T-helper 17 cell (primary cell): ENCODE measurements around the gene XXYLT1. TPM values are rescaled to one million over a fixed set of nuclear protein-coding genes. Genes with fewer than 3 reads are reported as not detected.
"Not testable (repeated sequence)": the region's sequence is repeated elsewhere in the genome, so short reads cannot be mapped to it uniquely, and the experiment has no call there.

Source experiments
- ATAC-seq: fragments of 150-1000 bp; cut with Tn5 transposase; 2 replicates; pipeline ENCODE4 v1.10.0; 2021; ENCODE audit warnings: mild to moderate bottlenecking, moderate library complexity
- DNase-seq, 3 donors: peaks; one replicate each; pipeline versions ENCODE4 v3.0.0 to v3.0.0-alpha.2; 2020 to 2021
- H3K9me3 ChIP-seq: one replicate; pipeline ENCODE4 v1.7.0; 2013; ENCODE audit warnings: low read length, mild to moderate bottlenecking; ENCODE audit not compliant: control insufficient read depth, poor library complexity, severe bottlenecking
- H3K27ac Mint-ChIP-seq: one replicate; pipeline ENCODE4 v1.8.0; 2022; ENCODE audit warnings: mild to moderate bottlenecking, moderate library complexity, mixed read lengths
- H3K27me3 Mint-ChIP-seq: one replicate; pipeline ENCODE4 v1.8.0; 2022; ENCODE audit warnings: mixed read lengths
- H3K36me3 Mint-ChIP-seq: one replicate; pipeline ENCODE4 v1.8.0; 2022; ENCODE audit warnings: low read depth, mixed read lengths
- H3K4me1 Mint-ChIP-seq: one replicate; pipeline ENCODE4 v1.8.0; 2022; ENCODE audit warnings: mild to moderate bottlenecking, mixed read lengths
- H3K4me3 Mint-ChIP-seq: one replicate; pipeline ENCODE4 v1.8.0; 2022; ENCODE audit warnings: mild to moderate bottlenecking, moderate library complexity, mixed read lengths
- total RNA-seq, 4 donors: library from RNA in 2 of 4; stranded (reverse) in 2 of 4; gene quantifications; one replicate each; pipeline ENCODE4 v1.2.3 and lab custom pipeline; 2022 to 2026

The XXYLT1 gene
- total RNA-seq, 2 donors from 2014 or later = 7.6 to 7.7 TPM

- H3K27ac Mint-ChIP-seq = no peak overlapping the region
- H3K4me3 Mint-ChIP-seq = no peak overlapping the region
- peaks cover 5% of the 10 kb centered on the region for H3K4me1 Mint-ChIP-seq
- ATAC-seq (no peak), DNase-seq (no peak)
- no peaks in the 10 kb centered on the region for H3K36me3 Mint-ChIP-seq
- H3K27me3 Mint-ChIP-seq = no peaks in the 10 kb centered on the region
- H3K9me3 ChIP-seq = no peaks in the 10 kb centered on the region
Measured at GRCh38 chr3:195111766-195112165, 159.2 kb downstream of the XXYLT1 start.

GRCh38 chr3:195111319-195111705 is 159.6 kb downstream of the XXYLT1 start:
- H3K4me1 Mint-ChIP-seq = peaks cover 2% of the 10 kb centered on the region
- ATAC-seq (no peak), DNase-seq (no peak)
- no peak overlapping the region for H3K4me3 Mint-ChIP-seq
- no peak overlapping the region for H3K27ac Mint-ChIP-seq
- no peaks in the 10 kb centered on the region for H3K27me3 Mint-ChIP-seq
- H3K36me3 Mint-ChIP-seq = no peaks in the 10 kb centered on the region
- H3K9me3 ChIP-seq = no peaks in the 10 kb centered on the region

GRCh38 chr3:195110647-195111318 is 160.2 kb downstream of the XXYLT1 start:
- DNase-seq = no peak
- H3K27me3 Mint-ChIP-seq = no peaks in the 10 kb centered on the region

GRCh38 chr3:195109098-195109657 is 161.8 kb downstream of the XXYLT1 start:
- no peak for DNase-seq
- Mint-ChIP-seq H3K4me3 (no peak overlapping the region), H3K36me3 (no peaks in the 10 kb centered on the region), H3K4me1 (peaks cover 4% of the 10 kb centered on the region), H3K27me3 (no peaks in the 10 kb centered on the region), H3K27ac (no peak overlapping the region)
- no peak for ATAC-seq
- no peaks in the 10 kb centered on the region for H3K9me3 ChIP-seq

More at GRCh38 chr3:195110647-195111318, 160.2 kb downstream of the XXYLT1 start:
- Mint-ChIP-seq H3K4me1 (peaks cover 4% of the 10 kb centered on the region), H3K4me3 (no peak overlapping the region), H3K36me3 (no peaks in the 10 kb centered on the region), H3K27ac (no peak overlapping the region)
- no peak for ATAC-seq
- no peaks in the 10 kb centered on the region for H3K9me3 ChIP-seq

GRCh38 chr3:195107593-195107992 is 163.4 kb downstream of the XXYLT1 start:
- no peak overlapping the region for H3K4me3 Mint-ChIP-seq
- H3K36me3 Mint-ChIP-seq = no peaks in the 10 kb centered on the region
- H3K27me3 Mint-ChIP-seq = no peaks in the 10 kb centered on the region
- peaks cover 7% of the 10 kb centered on the region for H3K4me1 Mint-ChIP-seq
- no peak overlapping the region for H3K27ac Mint-ChIP-seq
- no peaks in the 10 kb centered on the region for H3K9me3 ChIP-seq
- DNase-seq = no peak
- no peak for ATAC-seq

- H3K9me3 ChIP-seq, ATAC-seq, H3K27ac Mint-ChIP-seq, DNase-seq, H3K4me1 Mint-ChIP-seq, H3K4me3 Mint-ChIP-seq, H3K36me3 Mint-ChIP-seq, H3K27me3 Mint-ChIP-seq: not testable (repeated sequence)
Measured at GRCh38 chr3:195107031-195107430, 163.9 kb downstream of the XXYLT1 start.

- no peaks in the 10 kb centered on the region for H3K36me3 Mint-ChIP-seq
- peak; percentile 97 for ATAC-seq
- no peaks in the 10 kb centered on the region for H3K27me3 Mint-ChIP-seq
- peak; percentile 53 to 74 (median 62) for DNase-seq
- peaks cover 9% of the 10 kb centered on the region for H3K4me1 Mint-ChIP-seq
- H3K27ac Mint-ChIP-seq = no peak overlapping the region
- H3K9me3 ChIP-seq = no peaks in the 10 kb centered on the region
- H3K4me3 Mint-ChIP-seq = peak overlapping the region; percentile 68
Measured at GRCh38 chr3:195106418-195106906, 164.5 kb downstream of the XXYLT1 start.

- H3K9me3 ChIP-seq = no peaks in the 10 kb centered on the region
- ATAC-seq (no peak), DNase-seq (no peak)
- H3K27ac Mint-ChIP-seq = peak overlapping the region; percentile 34
- no peaks in the 10 kb centered on the region for H3K27me3 Mint-ChIP-seq
- H3K36me3 Mint-ChIP-seq = no peaks in the 10 kb centered on the region
- peaks cover 9% of the 10 kb centered on the region for H3K4me1 Mint-ChIP-seq
- H3K4me3 Mint-ChIP-seq = peak overlapping the region; percentile 68
Measured at GRCh38 chr3:195105841-195106417, 165.0 kb downstream of the XXYLT1 start.

- no peaks in the 10 kb centered on the region for H3K9me3 ChIP-seq
- peak overlapping the region; percentile 34 for H3K27ac Mint-ChIP-seq
- ATAC-seq (no peak), DNase-seq (no peak)
- peaks cover 11% of the 10 kb centered on the region for H3K4me1 Mint-ChIP-seq
- no peaks in the 10 kb centered on the region for H3K36me3 Mint-ChIP-seq
- H3K27me3 Mint-ChIP-seq = no peaks in the 10 kb centered on the region
- H3K4me3 Mint-ChIP-seq = no peak overlapping the region
Measured at GRCh38 chr3:195105389-195105788, 165.6 kb downstream of the XXYLT1 start.

- Mint-ChIP-seq H3K27me3 (no peaks in the 10 kb centered on the region), H3K4me3 (no peak overlapping the region), H3K27ac (no peak overlapping the region), H3K36me3 (no peaks in the 10 kb centered on the region), H3K4me1 (peaks cover 11% of the 10 kb centered on the region)
- no peak for DNase-seq
- ATAC-seq = no peak
- H3K9me3 ChIP-seq = no peaks in the 10 kb centered on the region
Measured at GRCh38 chr3:195104340-195104739, 166.6 kb downstream of the XXYLT1 start.

GRCh38 chr3:195103623-195104022 is 167.3 kb downstream of the XXYLT1 start:
- no peak overlapping the region for H3K4me3 Mint-ChIP-seq
- H3K36me3 Mint-ChIP-seq = no peaks in the 10 kb centered on the region
- H3K9me3 ChIP-seq = no peaks in the 10 kb centered on the region
- H3K27ac Mint-ChIP-seq = no peak overlapping the region
- DNase-seq (no peak), ATAC-seq (no peak)
- H3K27me3 Mint-ChIP-seq = no peaks in the 10 kb centered on the region
- H3K4me1 Mint-ChIP-seq = peaks cover 11% of the 10 kb centered on the region

GRCh38 chr3:195102609-195103467 is 168.1 kb downstream of the XXYLT1 start:
- Mint-ChIP-seq H3K4me3 (no peak overlapping the region), H3K4me1 (peaks cover 13% of the 10 kb centered on the region), H3K36me3 (no peaks in the 10 kb centered on the region), H3K27me3 (no peaks in the 10 kb centered on the region), H3K27ac (no peak overlapping the region)
- ATAC-seq = no peak
- no peaks in the 10 kb centered on the region for H3K9me3 ChIP-seq
- DNase-seq = no peak
